GM12874 (cell line): ENCODE results near the gene CTNNBL1.

ENCODE experiments used
- TF ChIP-seq, protein P1 (sequence below): IDR thresholded peaks from 2 replicates; pipeline ENCODE4 v1.5.1; 2011; ENCODE audit warnings: low read depth, mild to moderate bottlenecking, control low read depth, low read length, moderate library complexity; ENCODE audit not compliant: insufficient read depth

CTNNBL1 gene

DNA sequence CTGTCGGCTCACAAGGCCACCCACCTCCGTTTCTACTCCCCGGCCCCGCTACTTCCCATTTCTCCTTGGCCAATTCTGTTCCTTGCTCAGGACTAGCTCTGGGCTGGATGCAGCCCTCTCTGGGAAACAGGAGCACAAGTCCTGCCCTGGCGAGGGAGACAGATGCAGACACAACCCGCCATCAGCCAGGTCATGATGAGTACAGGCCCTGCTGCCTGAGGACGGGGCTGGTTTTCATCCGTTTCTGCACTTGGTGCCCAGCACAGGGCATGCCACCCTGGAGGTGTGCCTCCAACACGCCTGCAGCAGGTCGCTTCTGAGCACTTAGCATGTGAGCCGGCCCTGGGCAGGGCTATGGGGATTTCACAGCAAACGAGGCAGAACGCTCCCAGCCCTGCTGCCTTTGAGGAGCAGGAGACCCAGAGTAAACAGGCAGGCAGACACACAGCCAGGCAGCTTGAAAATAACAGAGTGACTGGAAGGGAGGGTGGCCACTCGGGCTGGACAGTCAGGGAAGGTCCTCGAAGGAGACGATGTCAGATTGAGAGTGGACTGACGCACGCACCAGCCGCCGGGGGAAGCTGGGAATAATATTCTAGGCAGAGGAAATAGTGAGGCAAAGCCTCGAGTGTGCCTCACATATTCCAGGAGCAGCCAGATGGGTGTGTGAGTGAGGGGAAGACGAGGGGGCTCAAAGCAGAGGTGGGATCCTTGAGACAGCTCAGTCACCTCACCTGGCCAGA is 187.9 kb downstream of the CTNNBL1 start:
- TF ChIP-seq, protein P1, sequence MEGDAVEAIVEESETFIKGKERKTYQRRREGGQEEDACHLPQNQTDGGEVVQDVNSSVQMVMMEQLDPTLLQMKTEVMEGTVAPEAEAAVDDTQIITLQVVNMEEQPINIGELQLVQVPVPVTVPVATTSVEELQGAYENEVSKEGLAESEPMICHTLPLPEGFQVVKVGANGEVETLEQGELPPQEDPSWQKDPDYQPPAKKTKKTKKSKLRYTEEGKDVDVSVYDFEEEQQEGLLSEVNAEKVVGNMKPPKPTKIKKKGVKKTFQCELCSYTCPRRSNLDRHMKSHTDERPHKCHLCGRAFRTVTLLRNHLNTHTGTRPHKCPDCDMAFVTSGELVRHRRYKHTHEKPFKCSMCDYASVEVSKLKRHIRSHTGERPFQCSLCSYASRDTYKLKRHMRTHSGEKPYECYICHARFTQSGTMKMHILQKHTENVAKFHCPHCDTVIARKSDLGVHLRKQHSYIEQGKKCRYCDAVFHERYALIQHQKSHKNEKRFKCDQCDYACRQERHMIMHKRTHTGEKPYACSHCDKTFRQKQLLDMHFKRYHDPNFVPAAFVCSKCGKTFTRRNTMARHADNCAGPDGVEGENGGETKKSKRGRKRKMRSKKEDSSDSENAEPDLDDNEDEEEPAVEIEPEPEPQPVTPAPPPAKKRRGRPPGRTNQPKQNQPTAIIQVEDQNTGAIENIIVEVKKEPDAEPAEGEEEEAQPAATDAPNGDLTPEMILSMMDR = no peak

DNA sequence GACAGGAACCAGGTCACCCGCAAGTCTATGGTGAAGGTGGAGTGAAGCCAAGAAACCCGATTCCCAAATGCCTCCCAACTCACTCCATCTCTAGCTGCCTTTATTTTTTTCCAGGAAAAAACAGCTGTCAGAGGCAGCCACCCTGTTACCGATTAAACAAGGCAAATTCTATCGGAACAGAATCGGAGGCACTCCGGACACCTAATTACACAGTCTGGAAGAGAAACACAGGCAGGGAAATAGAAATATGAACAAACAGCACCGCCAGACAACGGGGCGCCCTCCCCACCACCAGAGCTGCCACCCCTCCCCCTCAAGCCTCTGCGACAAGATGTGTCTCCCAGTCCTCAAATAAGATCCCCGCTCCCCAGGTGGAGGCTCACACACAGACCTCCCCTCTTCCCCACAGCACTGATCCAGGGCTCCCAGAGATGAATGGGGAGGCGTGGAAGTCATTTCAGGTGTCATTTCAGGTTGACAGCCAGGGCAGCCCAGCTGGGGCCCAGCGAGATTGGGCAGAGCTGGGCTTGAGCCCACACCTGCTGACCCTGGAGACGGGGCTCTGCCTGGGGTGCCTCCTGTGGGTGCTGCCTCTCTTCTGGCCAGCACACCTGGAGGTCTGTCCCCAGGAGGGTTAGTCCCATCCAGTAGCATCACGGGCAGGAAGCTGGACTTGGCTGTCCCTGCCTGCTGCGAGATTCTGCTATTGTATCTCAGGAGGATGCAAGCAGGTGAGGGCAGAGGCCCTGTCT is 189.3 kb downstream of the CTNNBL1 start:
- TF ChIP-seq, protein P1 = no peak

DNA sequence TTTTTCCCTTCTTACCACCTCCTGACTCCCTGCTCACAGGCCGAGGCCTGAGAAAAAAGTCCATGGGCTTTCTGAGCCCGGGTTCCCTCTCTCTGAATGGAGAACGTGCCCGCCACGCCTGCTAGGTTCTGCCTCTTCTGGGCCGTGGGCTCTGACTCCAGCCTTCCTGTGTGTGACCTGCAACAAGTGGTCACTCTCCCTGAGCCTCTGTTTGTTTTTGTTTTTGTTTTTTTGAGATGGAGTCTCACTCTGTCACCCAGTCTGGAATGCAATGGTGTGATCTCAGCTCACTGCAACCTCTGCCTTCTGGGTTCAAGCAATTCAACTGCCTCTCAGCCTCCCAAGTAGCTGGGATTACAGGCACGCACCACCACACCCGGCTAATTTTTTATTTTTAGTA is 191.2 kb downstream of the CTNNBL1 start:
- TF ChIP-seq, protein P1 = no peak

DNA sequence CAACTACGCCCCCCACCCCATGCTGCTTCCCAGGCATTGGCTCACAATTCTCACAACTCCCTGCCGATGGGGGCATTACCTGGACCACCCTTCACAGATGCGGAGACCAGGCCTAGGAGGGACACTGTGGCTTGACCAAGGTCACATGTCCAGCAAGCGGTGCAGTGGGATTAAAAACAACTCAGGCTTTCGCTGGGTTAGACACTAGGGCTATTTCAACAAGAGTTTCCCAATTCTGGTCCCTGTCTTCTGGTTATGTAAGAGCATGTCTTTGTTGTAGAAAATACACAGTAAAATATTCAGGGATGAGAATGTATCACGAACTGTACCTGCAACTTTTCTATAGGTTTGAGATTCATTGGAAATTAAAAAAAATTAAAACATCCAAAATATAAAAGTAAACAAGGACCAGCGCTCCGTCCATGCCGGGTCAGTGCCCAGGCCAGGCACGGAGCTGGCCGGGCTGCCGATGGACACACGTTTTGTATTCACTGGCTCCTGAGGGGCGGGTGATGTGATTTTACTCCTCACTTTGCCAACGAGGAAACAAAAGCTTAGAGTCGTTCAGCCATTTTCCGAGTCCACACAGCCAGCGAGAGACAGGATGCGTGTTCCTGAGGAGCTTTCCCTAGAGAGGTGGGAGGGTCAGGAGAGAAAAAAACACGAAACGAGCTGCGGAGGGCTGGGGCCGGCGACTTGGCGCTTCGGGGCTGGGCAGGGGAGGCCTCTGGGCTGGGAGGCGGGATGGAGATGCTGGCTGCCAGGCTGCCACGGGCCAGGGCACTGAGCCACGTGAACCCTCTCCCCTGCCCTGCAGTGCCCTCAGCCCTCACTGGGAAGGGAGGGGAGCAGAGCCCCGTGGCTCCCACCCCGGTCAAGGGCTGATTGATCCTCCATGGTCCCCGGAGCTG is 192.0 kb downstream of the CTNNBL1 start:
- TF ChIP-seq, protein P1 = no peak

DNA sequence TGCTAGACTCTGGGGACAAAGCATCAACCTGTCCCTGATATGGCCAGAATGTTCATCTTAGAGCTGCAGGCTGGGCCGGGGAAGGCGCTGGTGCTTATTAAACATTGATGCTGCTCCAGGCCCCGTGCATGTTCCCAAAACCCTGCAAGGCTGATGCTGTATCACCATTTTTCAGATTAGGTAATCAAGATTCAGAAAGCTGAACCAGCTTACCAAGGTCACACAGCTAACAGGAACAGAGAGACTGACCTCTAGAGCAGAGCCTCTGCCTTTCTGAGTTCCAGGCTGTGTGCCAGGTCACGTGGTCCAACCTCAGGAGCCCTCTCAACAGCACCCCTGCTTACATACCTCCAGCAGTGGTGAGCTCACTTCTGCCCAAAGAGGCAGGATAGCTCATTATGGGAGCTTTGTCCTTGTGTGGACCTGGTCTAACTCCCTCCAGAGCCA is 193.0 kb downstream of the CTNNBL1 start:
- TF ChIP-seq, protein P1 = no peak

DNA sequence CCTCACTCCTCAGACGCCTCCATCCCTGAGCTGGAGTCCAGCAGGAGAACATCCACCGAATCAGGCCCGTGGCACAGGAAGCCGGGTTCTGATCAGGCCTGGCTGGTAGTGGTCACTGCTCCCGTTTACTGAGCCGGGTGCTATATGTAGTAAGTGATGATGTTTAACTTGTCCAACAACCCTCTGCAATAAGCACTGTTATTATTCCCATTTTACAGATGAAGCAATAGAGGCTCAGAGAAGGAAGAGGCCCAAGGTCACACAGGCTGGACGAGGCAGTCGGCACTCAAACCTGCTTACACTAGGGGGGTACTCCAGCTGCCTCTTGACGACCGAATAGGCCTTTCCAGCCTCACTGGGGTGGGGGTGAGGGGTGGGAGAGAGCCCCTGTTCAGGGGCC is 194.8 kb downstream of the CTNNBL1 start:
- TF ChIP-seq, protein P1 = no peak

DNA sequence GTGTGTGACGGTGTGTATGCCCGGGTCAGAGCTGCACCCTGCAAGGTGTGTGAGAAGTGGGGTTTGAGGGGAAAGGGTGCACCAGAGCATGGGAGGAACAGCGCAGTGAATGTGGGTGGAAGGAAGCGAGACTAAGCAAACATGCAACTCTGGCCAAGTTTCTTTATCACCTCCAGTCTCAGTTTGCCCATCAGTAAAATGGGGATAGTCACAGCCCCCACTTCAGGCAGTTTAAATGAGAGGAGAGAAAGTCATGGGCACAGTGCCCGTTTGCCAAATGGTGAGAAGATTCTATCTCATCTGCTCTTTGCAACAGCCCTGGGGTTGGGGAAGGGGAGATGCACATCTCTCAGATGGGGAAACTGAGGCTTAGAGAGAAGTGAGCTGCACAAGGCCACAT is 196.3 kb downstream of the CTNNBL1 start:
- TF ChIP-seq, protein P1 = no peak
